ENCODE data around the gene PROM2.

The PROM2 gene

GRCh38 chr2:95301876-95302641, 27.8 kb downstream of the PROM2 start:
- H3K4me3 ChIP-seq (ENCODE audit: low read length) = no peak overlapping the region
- H3K36me3 ChIP-seq (ENCODE audit: control insufficient read depth, insufficient read depth, low read length, severe bottlenecking) = no peaks in the 10 kb centered on the region
- H3K4me1 ChIP-seq (ENCODE audit: control insufficient read depth, insufficient read depth, low read length) = no peaks in the 10 kb centered on the region
- peaks cover 70% of the 10 kb centered on the region for H3K27me3 ChIP-seq (replicated peaks; ENCODE audit: control insufficient read depth, insufficient read depth, low read length)
- DNase-seq (ENCODE audit: low read depth) = no peak
- H3K9ac ChIP-seq (ENCODE audit: low read length) = no peak overlapping the region
- H3K9me3 ChIP-seq (ENCODE audit: control insufficient read depth, low read length) = no peaks in the 10 kb centered on the region

- no peak for DNase-seq (ENCODE audit: low read depth)
- Histone ChIP-seq H3K9me3 (ENCODE audit: control insufficient read depth, low read length) (no peaks in the 10 kb centered on the region), H3K9ac (ENCODE audit: low read length) (no peak overlapping the region), H3K4me1 (ENCODE audit: control insufficient read depth, insufficient read depth, low read length) (no peaks in the 10 kb centered on the region), H3K36me3 (ENCODE audit: control insufficient read depth, insufficient read depth, low read length, severe bottlenecking) (no peaks in the 10 kb centered on the region), H3K27me3 (replicated peaks; ENCODE audit: control insufficient read depth, insufficient read depth, low read length) (peaks cover 64% of the 10 kb centered on the region), H3K4me3 (ENCODE audit: low read length) (no peak overlapping the region)
Observed at GRCh38 chr2:95303191-95303919, 29.1 kb downstream of the PROM2 start.

- peak; percentile 51 for DNase-seq (ENCODE audit: low read depth)
- peaks cover 57% of the 10 kb centered on the region for H3K27me3 ChIP-seq (replicated peaks; ENCODE audit: control insufficient read depth, insufficient read depth, low read length)
- H3K4me1 ChIP-seq (ENCODE audit: control insufficient read depth, insufficient read depth, low read length) = no peaks in the 10 kb centered on the region
- no peaks in the 10 kb centered on the region for H3K36me3 ChIP-seq (ENCODE audit: control insufficient read depth, insufficient read depth, low read length, severe bottlenecking)
- no peak overlapping the region for H3K4me3 ChIP-seq (ENCODE audit: low read length)
- no peaks in the 10 kb centered on the region for H3K9me3 ChIP-seq (ENCODE audit: control insufficient read depth, low read length)
- no peak overlapping the region for H3K9ac ChIP-seq (ENCODE audit: low read length)
Observed at GRCh38 chr2:95305380-95306061, 31.3 kb downstream of the PROM2 start.

GRCh38 chr2:95306336-95306895, 32.2 kb downstream of the PROM2 start:
- H3K9me3 ChIP-seq (ENCODE audit: control insufficient read depth, low read length) = no peaks in the 10 kb centered on the region
- no peaks in the 10 kb centered on the region for H3K36me3 ChIP-seq (ENCODE audit: control insufficient read depth, insufficient read depth, low read length, severe bottlenecking)
- H3K27me3 ChIP-seq (replicated peaks; ENCODE audit: control insufficient read depth, insufficient read depth, low read length) = peaks cover 62% of the 10 kb centered on the region
- no peak overlapping the region for H3K9ac ChIP-seq (ENCODE audit: low read length)
- H3K4me3 ChIP-seq (ENCODE audit: low read length) = no peak overlapping the region
- H3K4me1 ChIP-seq (ENCODE audit: control insufficient read depth, insufficient read depth, low read length) = no peaks in the 10 kb centered on the region
- DNase-seq (ENCODE audit: low read depth) = no peak

DNA sequence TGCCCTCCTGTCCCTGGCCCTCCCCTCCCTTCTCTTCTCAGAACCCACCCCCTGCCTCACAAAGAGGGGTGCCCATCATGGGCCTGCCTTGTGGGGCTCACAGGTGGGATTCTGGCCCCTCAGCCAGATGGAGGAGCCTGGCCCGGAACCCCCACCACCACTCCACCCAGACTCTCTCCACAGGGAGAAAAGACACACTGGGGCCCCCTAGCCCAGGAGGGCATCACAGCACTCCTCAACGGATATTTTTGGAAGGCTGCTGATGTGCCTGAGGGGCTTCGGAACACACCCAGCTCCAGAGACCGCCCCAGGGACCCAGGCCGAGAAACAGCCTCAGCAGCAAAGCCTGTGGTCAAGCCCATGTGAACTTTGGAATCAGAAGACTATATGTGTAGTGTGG, 32.8 kb downstream of the PROM2 start:
- no peak overlapping the region for H3K4me3 ChIP-seq (ENCODE audit: low read length)
- no peaks in the 10 kb centered on the region for H3K9me3 ChIP-seq (ENCODE audit: control insufficient read depth, low read length)
- H3K36me3 ChIP-seq (ENCODE audit: control insufficient read depth, insufficient read depth, low read length, severe bottlenecking) = no peaks in the 10 kb centered on the region
- no peak overlapping the region for H3K9ac ChIP-seq (ENCODE audit: low read length)
- DNase-seq (ENCODE audit: low read depth) = no peak
- H3K27me3 ChIP-seq (replicated peaks; ENCODE audit: control insufficient read depth, insufficient read depth, low read length) = peaks cover 62% of the 10 kb centered on the region
- no peaks in the 10 kb centered on the region for H3K4me1 ChIP-seq (ENCODE audit: control insufficient read depth, insufficient read depth, low read length)

DNA sequence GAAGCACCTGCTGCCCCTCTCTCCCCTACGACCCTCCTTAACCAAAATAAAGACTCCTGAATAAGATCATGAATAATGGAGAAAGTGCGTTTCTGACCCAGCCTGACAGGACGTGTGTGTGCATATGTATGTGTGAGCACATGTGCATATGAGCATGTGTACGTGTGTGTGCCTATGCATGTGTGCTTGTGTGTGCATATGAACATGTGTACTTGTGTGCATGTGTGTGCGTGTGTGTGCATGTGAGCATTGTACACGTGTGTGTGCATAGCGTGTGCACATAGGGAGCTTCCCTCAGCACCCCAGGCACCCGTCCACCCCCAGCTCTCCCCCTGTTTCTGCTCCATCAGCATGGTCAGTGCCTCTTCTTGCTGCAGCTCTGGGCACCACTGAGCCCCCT, 33.6 kb downstream of the PROM2 start:
- H3K9me3 ChIP-seq (ENCODE audit: control insufficient read depth, low read length) = no peaks in the 10 kb centered on the region
- H3K36me3 ChIP-seq (ENCODE audit: control insufficient read depth, insufficient read depth, low read length, severe bottlenecking) = no peaks in the 10 kb centered on the region

DNA sequence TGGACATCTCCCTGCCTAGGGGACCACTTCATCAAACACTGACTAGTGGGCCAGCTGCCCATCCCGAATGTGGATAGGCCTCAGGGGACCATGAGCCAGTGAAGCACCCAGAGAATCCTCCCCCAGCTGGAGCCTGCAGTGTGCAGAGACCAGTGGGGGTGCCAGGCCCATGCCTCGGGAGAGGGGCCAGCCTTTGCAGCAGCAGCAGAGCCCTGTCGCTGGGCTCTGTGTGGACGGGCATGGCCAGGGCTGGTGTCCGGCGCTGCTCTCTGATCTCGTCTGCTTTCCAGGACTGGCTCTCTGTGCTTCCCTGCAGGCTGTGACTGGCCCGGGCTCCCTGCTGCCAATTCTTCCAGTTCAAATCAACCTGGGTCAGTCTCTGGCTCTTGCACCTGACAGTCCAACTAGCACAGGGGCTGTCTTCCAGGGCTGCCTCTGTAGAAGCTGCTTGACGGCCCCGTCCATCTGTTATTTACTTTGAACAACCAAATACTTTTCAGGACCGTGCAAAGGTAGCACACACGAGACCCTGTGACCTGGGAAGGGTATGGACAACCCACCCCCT, 34.3 kb downstream of the PROM2 start:
- DNase-seq (ENCODE audit: low read depth) = no peak
- no peaks in the 10 kb centered on the region for H3K36me3 ChIP-seq (ENCODE audit: control insufficient read depth, insufficient read depth, low read length, severe bottlenecking)
- no peak overlapping the region for H3K9ac ChIP-seq (ENCODE audit: low read length)
- H3K4me1 ChIP-seq (ENCODE audit: control insufficient read depth, insufficient read depth, low read length) = no peaks in the 10 kb centered on the region
- H3K4me3 ChIP-seq (ENCODE audit: low read length) = no peak overlapping the region
- H3K27me3 ChIP-seq (replicated peaks; ENCODE audit: control insufficient read depth, insufficient read depth, low read length) = peaks cover 63% of the 10 kb centered on the region
- H3K9me3 ChIP-seq (ENCODE audit: control insufficient read depth, low read length) = no peaks in the 10 kb centered on the region

More for the DNA sequence above, 33.6 kb downstream of the PROM2 start:
- H3K4me3 ChIP-seq (ENCODE audit: low read length) = no peak overlapping the region
- H3K9ac ChIP-seq (ENCODE audit: low read length) = no peak overlapping the region
- no peaks in the 10 kb centered on the region for H3K4me1 ChIP-seq (ENCODE audit: control insufficient read depth, insufficient read depth, low read length)
- DNase-seq (ENCODE audit: low read depth) = no peak
- peaks cover 59% of the 10 kb centered on the region for H3K27me3 ChIP-seq (replicated peaks; ENCODE audit: control insufficient read depth, insufficient read depth, low read length)

DNA sequence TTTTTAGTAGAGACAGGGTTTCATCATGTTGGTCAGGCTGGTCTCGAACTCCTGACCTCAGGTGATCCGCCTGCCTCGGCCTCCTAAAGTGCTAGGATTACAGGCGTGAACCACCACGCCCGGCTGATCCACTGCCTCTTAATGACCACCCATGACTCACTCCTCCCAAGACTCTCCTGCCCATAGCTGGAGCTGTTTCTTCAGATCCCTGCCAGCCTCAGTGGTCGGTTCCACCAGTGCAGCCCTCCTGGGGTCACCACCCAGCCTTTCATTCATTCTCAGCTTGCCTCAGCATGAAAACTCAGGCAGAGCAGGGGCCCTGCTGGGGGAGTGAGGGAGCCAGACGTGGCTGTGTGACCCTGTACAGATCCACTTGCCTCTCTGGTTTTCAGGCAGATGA, 35.4 kb downstream of the PROM2 start:
- no peaks in the 10 kb centered on the region for H3K36me3 ChIP-seq (ENCODE audit: control insufficient read depth, insufficient read depth, low read length, severe bottlenecking)
- no peak for DNase-seq (ENCODE audit: low read depth)
- no peak overlapping the region for H3K9ac ChIP-seq (ENCODE audit: low read length)
- no peak overlapping the region for H3K4me3 ChIP-seq (ENCODE audit: low read length)
- no peaks in the 10 kb centered on the region for H3K9me3 ChIP-seq (ENCODE audit: control insufficient read depth, low read length)
- peaks cover 66% of the 10 kb centered on the region for H3K27me3 ChIP-seq (replicated peaks; ENCODE audit: control insufficient read depth, insufficient read depth, low read length)
- H3K4me1 ChIP-seq (ENCODE audit: control insufficient read depth, insufficient read depth, low read length) = no peaks in the 10 kb centered on the region

GRCh38 chr2:95310216-95310615, 36.0 kb downstream of the PROM2 start:
- no peak for DNase-seq (ENCODE audit: low read depth)
- no peaks in the 10 kb centered on the region for H3K4me1 ChIP-seq (ENCODE audit: control insufficient read depth, insufficient read depth, low read length)
- no peaks in the 10 kb centered on the region for H3K36me3 ChIP-seq (ENCODE audit: control insufficient read depth, insufficient read depth, low read length, severe bottlenecking)
- no peak overlapping the region for H3K9ac ChIP-seq (ENCODE audit: low read length)
- no peaks in the 10 kb centered on the region for H3K9me3 ChIP-seq (ENCODE audit: control insufficient read depth, low read length)
- no peak overlapping the region for H3K4me3 ChIP-seq (ENCODE audit: low read length)
- H3K27me3 ChIP-seq (replicated peaks; ENCODE audit: control insufficient read depth, insufficient read depth, low read length) = peaks cover 62% of the 10 kb centered on the region

DNA sequence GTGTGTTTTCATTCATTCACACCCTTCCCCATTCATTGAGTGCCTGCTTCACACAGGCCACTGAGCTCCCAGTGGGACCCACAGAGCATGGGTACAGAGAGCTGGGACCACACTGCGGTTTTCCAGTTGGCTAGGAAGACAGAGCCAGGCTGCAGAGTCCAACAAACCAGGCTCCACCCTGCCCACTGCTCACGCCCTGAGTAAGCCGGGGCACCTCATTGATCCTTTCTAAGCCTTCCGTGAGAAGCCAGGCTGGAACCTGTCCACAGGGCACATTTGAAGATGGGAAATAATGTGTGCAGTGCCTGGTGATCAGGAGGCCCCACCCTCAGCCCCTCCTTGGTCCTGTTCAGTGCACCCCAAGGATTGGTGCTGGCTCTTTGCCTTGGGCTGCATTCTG, 36.4 kb downstream of the PROM2 start:
- Histone ChIP-seq H3K4me1 (ENCODE audit: control insufficient read depth, insufficient read depth, low read length) (no peaks in the 10 kb centered on the region), H3K36me3 (ENCODE audit: control insufficient read depth, insufficient read depth, low read length, severe bottlenecking) (no peaks in the 10 kb centered on the region), H3K4me3 (ENCODE audit: low read length) (no peak overlapping the region), H3K9ac (ENCODE audit: low read length) (no peak overlapping the region), H3K27me3 (replicated peaks; ENCODE audit: control insufficient read depth, insufficient read depth, low read length) (peaks cover 59% of the 10 kb centered on the region), H3K9me3 (ENCODE audit: control insufficient read depth, low read length) (no peaks in the 10 kb centered on the region)
- no peak for DNase-seq (ENCODE audit: low read depth)
